HepG2 (cell line): ENCODE measurements around the gene DENND2A. TPM values are rescaled to one million over a fixed set of nuclear protein-coding genes. Genes with fewer than 3 reads are reported as not detected.

Experiments
- ATAC-seq: fragments of 200-7000 bp; cut with Tn5 transposase; 3 replicates; pipeline ENCODE4 v1.9.1; 2020; ENCODE audit warnings: mild to moderate bottlenecking, moderate library complexity
- BruUV-seq: library from RNA; stranded (reverse); fragments of 400-500 nt; replicated peaks from 2 replicates; lab custom pipeline; 2021; lab: Mats Ljungman, UMichigan
- CTCF ChIA-PET: fragments of 300-600 bp; formaldehyde crosslinking; extraction: SDS; loops from one replicate; lab custom pipeline; 2021; ENCODE audit warnings: low total read pairs, inconsistent platforms, low intra/inter-chr PET ratio; lab: Yijun Ruan, JAX
- POLR2A ChIA-PET: fragments of 350-600 bp; sonication (Branson Sonifier 250); formaldehyde crosslinking; loops from one replicate; lab custom pipeline; 2020; ENCODE audit warnings: antibody characterized with exemption, inconsistent platforms; lab: Yijun Ruan, JAX
- DNase-seq: peaks from one replicate; pipeline ENCODE4 v3.0.0-alpha.2; 2015; ENCODE audit warnings: low spot score
- FAIRE-seq: peaks from 3 replicates; lab custom pipeline; 2011; peaks lifted over from hg19 to GRCh38; lab: Jason Lieb, UNC
- H2AFZ ChIP-seq: one replicate; pipeline ENCODE4 v1.6.1; 2011; ENCODE audit warnings: low read length, inconsistent platforms
- H3K27ac ChIP-seq: fragments of 300-600 bp; 3 replicates; pipeline ENCODE4 v1.8.0; 2011; ENCODE audit warnings: mixed run types, mild to moderate bottlenecking, mixed read lengths, low read length, inconsistent platforms; ENCODE audit not compliant: insufficient read depth; ENCODE audit errors: extremely low read length
- H3K27me3 ChIP-seq, 2 experiments: fragments of 200-600 bp in 1 of 2; 2 replicates in 1 of 2; 3 replicates in 1 of 2; pipeline versions ENCODE4 v1.6.0 to v1.8.0; 2011; ENCODE audit warnings: low read length in 2 of 2, mild to moderate bottlenecking in 2 of 2, moderate library complexity in 2 of 2, inconsistent platforms in 1 of 2; ENCODE audit not compliant: insufficient read depth in 2 of 2, control insufficient read depth in 1 of 2
- H3K36me3 ChIP-seq, 2 experiments: fragments of 200-600 bp in 1 of 2; replicated peaks in 1 of 2; 2 replicates in 1 of 2; 3 replicates in 1 of 2; pipeline versions ENCODE4 v1.5.1 to v1.8.0; 2011; ENCODE audit warnings: low read length in 2 of 2, inconsistent platforms in 1 of 2; ENCODE audit not compliant: insufficient read depth in 2 of 2, control insufficient read depth in 1 of 2
- H3K4me1 ChIP-seq: 2 replicates; pipeline ENCODE4 v1.5.1; 2012; ENCODE audit warnings: low read length, inconsistent platforms; ENCODE audit not compliant: insufficient read depth
- H3K4me2 ChIP-seq: 2 replicates; pipeline ENCODE4 v1.6.0; 2011; ENCODE audit warnings: low read depth, low read length, inconsistent platforms
- H3K4me3 ChIP-seq, 3 experiments: fragments of 200-600 bp in 1 of 3; sonication (generic), shearing (Covaris generic) in 1 of 3; replicated peaks in 1 of 3; 2 replicates each; pipeline ENCODE4 v1.5.1; 2011 to 2016; ENCODE audit warnings: low read length in 3 of 3, inconsistent platforms in 2 of 3, low read depth in 2 of 3, mild to moderate bottlenecking in 2 of 3, control low read depth in 1 of 3, mixed read lengths in 1 of 3; ENCODE audit not compliant: insufficient read depth in 1 of 3
- H3K79me2 ChIP-seq: one replicate; pipeline ENCODE4 v1.6.1; 2011; ENCODE audit warnings: low read length, inconsistent platforms; ENCODE audit not compliant: insufficient read depth
- H3K9ac ChIP-seq: 2 replicates; pipeline ENCODE4 v1.6.0; 2011; ENCODE audit warnings: mild to moderate bottlenecking, low read depth, low read length, inconsistent platforms; ENCODE audit not compliant: insufficient read depth
- H3K9me3 ChIP-seq: 2 replicates; pipeline ENCODE4 v1.5.1; 2012; ENCODE audit warnings: mild to moderate bottlenecking, low read length
- H4K20me1 ChIP-seq: 2 replicates; pipeline ENCODE4 v1.6.0; 2011; ENCODE audit warnings: inconsistent platforms, mild to moderate bottlenecking, low read length, moderate library complexity; ENCODE audit not compliant: insufficient read depth
- ARID5B ChIP-seq: IDR thresholded peaks from 2 replicates; pipeline ENCODE4 v1.4.0; 2020; ENCODE audit warnings: mild to moderate bottlenecking, missing genetic modification reagents
- BATF2 ChIP-seq: sonication (generic); formaldehyde crosslinking; IDR thresholded peaks from 2 replicates; pipeline ENCODE4 v1.8.0; 2022; ENCODE audit warnings: mild to moderate bottlenecking, missing genetic modification reagents, moderate library complexity
- EHMT2 ChIP-seq: fragments of 200-600 bp; sonication (generic); IDR thresholded peaks from 2 replicates; pipeline ENCODE4 v1.7.0; 2017; ENCODE audit warnings: antibody characterized with exemption, low read depth, low read length, borderline replicate concordance
- GFI1 ChIP-seq: sonication (generic); formaldehyde crosslinking; IDR thresholded peaks from 2 replicates; pipeline ENCODE4 v1.5.0; 2020; ENCODE audit warnings: missing genetic modification reagents, mild to moderate bottlenecking, borderline replicate concordance
- MED8 ChIP-seq: sonication (generic); formaldehyde crosslinking; IDR thresholded peaks from 2 replicates; pipeline ENCODE4 v1.8.1; 2023; ENCODE audit warnings: mild to moderate bottlenecking, missing genetic modification reagents; ENCODE audit not compliant: insufficient replicate concordance
- MEIS1 ChIP-seq: sonication (generic); formaldehyde crosslinking; IDR thresholded peaks from 2 replicates; pipeline ENCODE4 v1.9.0; 2021; ENCODE audit warnings: mild to moderate bottlenecking, missing genetic modification reagents, moderate library complexity, borderline replicate concordance
- MLXIP ChIP-seq: sonication (generic); formaldehyde crosslinking; IDR thresholded peaks from 2 replicates; pipeline ENCODE4 v1.9.0; 2021; ENCODE audit warnings: missing genetic modification reagents, borderline replicate concordance
- NPAS2 ChIP-seq: sonication (generic); formaldehyde crosslinking; IDR thresholded peaks from 2 replicates; pipeline ENCODE4 v1.8.0; 2022; ENCODE audit warnings: mild to moderate bottlenecking, missing genetic modification reagents, borderline replicate concordance
- RARA ChIP-seq: IDR thresholded peaks from 2 replicates; pipeline ENCODE4 v1.6.1; 2016; ENCODE audit warnings: missing genetic modification reagents, missing compliant biosample characterization
- SOX13 ChIP-seq, 3 experiments: fragments of 450-650 bp in 1 of 3; sonication (generic) in 1 of 3; formaldehyde crosslinking in 1 of 3; IDR thresholded peaks in 2 of 3; conservative IDR thresholded peaks in 1 of 3; 2 replicates each; pipeline versions ENCODE4 v1.5.0 to v1.6.1; 2016 to 2020; ENCODE audit warnings: antibody characterized with exemption in 1 of 3, mild to moderate bottlenecking in 1 of 3, missing compliant biosample characterization in 1 of 3, missing genetic modification reagents in 1 of 3, moderate library complexity in 1 of 3
- TBL1XR1 ChIP-seq: fragments of 150-350 bp; IDR thresholded peaks from 2 replicates; pipeline ENCODE4 v1.6.1; 2014; ENCODE audit warnings: borderline replicate concordance, low read length; ENCODE audit not compliant: partially characterized antibody
- ZNF33B ChIP-seq: sonication (generic); formaldehyde crosslinking; IDR thresholded peaks from 2 replicates; pipeline ENCODE4 v1.5.1; 2020; ENCODE audit warnings: mild to moderate bottlenecking, missing genetic modification reagents
- ZNF570 ChIP-seq: sonication (generic); formaldehyde crosslinking; IDR thresholded peaks from 2 replicates; pipeline ENCODE4 v1.4.0; 2020; ENCODE audit warnings: mild to moderate bottlenecking, missing genetic modification reagents, borderline replicate concordance
- ZNF598 ChIP-seq: sonication (generic); formaldehyde crosslinking; IDR thresholded peaks from 2 replicates; pipeline ENCODE4 v1.5.1; 2020; ENCODE audit warnings: mild to moderate bottlenecking, missing genetic modification reagents, borderline replicate concordance
- WGBS: methylation state at CpG from one replicate; pipeline ENCODE4 v1.1.6; 2017; ENCODE audit warnings: low lambda C conversion rate; 5-methylcytosine and 5-hydroxymethylcytosine counted together
- in situ Hi-C: cut with HindIII; loops from 2 replicates; pipeline ENCODE4 v1.10.0; 2017; ENCODE audit warnings: low pct_unique_long_range_greater_than_20kb; ENCODE audit not compliant: extremely low pct_ligation_motif_present
- intact Hi-C: fragments of 100-400 bp; cut with micrococcal nuclease; formaldehyde crosslinking; loops from one replicate; pipeline ENCODE4 v1.10.0; 2022; ENCODE audit not compliant: unreplicated experiment
- polyA plus RNA-seq, 8 experiments: library from polyadenylated mRNA; depleted of rRNA in 3 of 8; stranded (reverse) in 7 of 8; unstranded in 1 of 8; fragments of >200 nt; fragmentation: Illumina TruSeq in 4 of 8; extraction: Trizol in 4 of 8; gene quantifications; 2 replicates each; pipeline versions ENCODE4 v1.2.1 to v1.2.3, GENCODE V29; 2011 to 2016; ENCODE audit warnings: low read depth in 4 of 8, missing spikeins in 1 of 8, mixed read lengths in 1 of 8; ENCODE audit not compliant: insufficient read depth in 1 of 8
- total RNA-seq, 5 experiments: library from RNA; depleted of rRNA; stranded (reverse); fragments of >200 nt; fragmentation: Illumina TruSeq; extraction: Trizol; gene quantifications; 2 replicates each; pipeline ENCODE4 v1.2.3, GENCODE V29; 2016; ENCODE audit warnings: low read depth in 1 of 5

The DENND2A gene
- total and polyA plus RNA-seq, 2 of the 13 experiments (the other 11 are each of a cell fraction or from before 2014, with no cell fraction given) = not detected

GRCh38 chr7:140551355-140552239 is 89.0 kb downstream of the DENND2A start:
- ChIA-PET CTCF (no interaction called here), POLR2A (interaction anchor here (0.7 kb wide), 1 partner anchor 12 kb away, joined by 3 read pairs; no protein-coding TSS in a partner anchor)
- intact Hi-C loops = no loop called here
- H4K20me1 ChIP-seq = no peaks in the 10 kb centered on the region
- H2AFZ ChIP-seq = no peak overlapping the region
- H3K27ac ChIP-seq = peak overlapping the region; percentile 4
- H3K4me3 ChIP-seq = no peak overlapping the region
- in situ Hi-C loops = no loop called here
- no peaks in the 10 kb centered on the region for H3K9me3 ChIP-seq
- H3K36me3 ChIP-seq = no peaks in the 10 kb centered on the region
- ATAC-seq (peak; percentile 80), FAIRE-seq (no peak), DNase-seq (peak; percentile 63)
- 51% methylated on average over 9 of the region's 10 CpGs for WGBS
- peak overlapping the region; percentile 14; the same call in 1 of the 2 replicates for H3K4me2 ChIP-seq
- peaks cover 27% of the 10 kb centered on the region for H3K4me1 ChIP-seq
- H3K27me3 ChIP-seq = 0 out of 5 replicates have a peak, but pooled peaks cover 0 to 2% of the 10 kb centered on the region in 2 experiments
- no peak overlapping the region for H3K9ac ChIP-seq
- BruUV-seq = no TSS peak
- H3K79me2 ChIP-seq = no peaks in the 10 kb centered on the region
- no peak for TF ChIP-seq ZNF570
- peak; percentile 43; the same call in 1 of the 2 replicates for TF ChIP-seq ARID5B (CRISPR knock-in tag)
- TF ChIP-seq EHMT2 = no peak
- TF ChIP-seq TBL1XR1 = no peak
- no peak for TF ChIP-seq SOX13 (IDR thresholded peaks at IDR 0.05)
- peak in 1 of 2 experiments; percentile 54; a peak in 1 of 4 replicates for TF ChIP-seq SOX13 (CRISPR knock-in tag; conservative IDR thresholded peaks at IDR 0.05 in 1 of 2, IDR thresholded peaks at IDR 0.05 in 1 of 2)
- TF ChIP-seq MED8 = no peak
- TF ChIP-seq GFI1 (CRISPR knock-in tag) = no peak
- no peak for TF ChIP-seq NPAS2 (CRISPR knock-in tag)
- TF ChIP-seq ZNF33B (CRISPR knock-in tag) = no peak
- TF ChIP-seq RARA (CRISPR knock-in tag) = peak; percentile 40; the same call in 1 of the 2 replicates
- no peak for TF ChIP-seq MLXIP (CRISPR knock-in tag)
- no peak for TF ChIP-seq BATF2
- TF ChIP-seq MEIS1 (CRISPR knock-in tag) = no peak
- no peak for TF ChIP-seq ZNF598 (CRISPR knock-in tag)
